Endothelial cell of umbilical vein (primary cell): ENCODE measurements around the gene FOXN1. TPM values are rescaled to one million over a fixed set of nuclear protein-coding genes. Genes with fewer than 3 reads are reported as not detected.

Experiments
- BruUV-seq: library from RNA; stranded (reverse); fragments of 400-500 nt; replicated peaks from 2 replicates; lab custom pipeline; 2021; lab: Mats Ljungman, UMichigan
- CTCF ChIA-PET: fragments of 300-600, 350-600 bp; sonication (Branson Sonifier 250); formaldehyde crosslinking; loops from one replicate; lab custom pipeline; 2021; ENCODE audit warnings: antibody characterized with exemption, inconsistent platforms; lab: Charles Lee
- POLR2A ChIA-PET: fragments of 300-600, 350-600 bp; sonication (Branson Sonifier 250); formaldehyde crosslinking; loops from one replicate; lab custom pipeline; 2021; ENCODE audit warnings: antibody characterized with exemption, inconsistent platforms; lab: Charles Lee
- DNase-seq: peaks from one replicate; pipeline ENCODE4 v3.0.0-alpha.2; 2011; ENCODE audit warnings: low read depth, low spot score
- FAIRE-seq: peaks from 2 replicates; lab custom pipeline; 2011; peaks lifted over from hg19 to GRCh38; lab: Jason Lieb, UNC
- H2AFZ ChIP-seq: 2 replicates; pipeline ENCODE4 v1.6.0; 2012; ENCODE audit warnings: low read depth, low read length, control low read depth, inconsistent platforms
- H3K27ac ChIP-seq: 2 replicates; pipeline ENCODE4 v1.5.1; 2011; ENCODE audit warnings: low read depth, mild to moderate bottlenecking, control low read depth, low read length, moderate library complexity; ENCODE audit not compliant: insufficient read depth
- H3K27me3 ChIP-seq, 2 experiments: 2 replicates each; pipeline versions ENCODE4 v1.6.0 to v1.6.1; 2011; ENCODE audit warnings: low read length in 2 of 2, mixed read lengths in 1 of 2; ENCODE audit not compliant: control insufficient read depth in 2 of 2, insufficient read depth in 2 of 2
- H3K36me3 ChIP-seq, 2 experiments: 2 replicates in 1 of 2; 3 replicates in 1 of 2; pipeline ENCODE4 v1.5.1; 2011; ENCODE audit warnings: low read length in 2 of 2, mild to moderate bottlenecking in 1 of 2, moderate library complexity in 1 of 2; ENCODE audit not compliant: control insufficient read depth in 2 of 2, insufficient read depth in 2 of 2; ENCODE audit errors: extremely low read depth in 1 of 2
- H3K4me1 ChIP-seq: 3 replicates; pipeline ENCODE4 v1.5.1; 2011; ENCODE audit warnings: mild to moderate bottlenecking, low read length; ENCODE audit not compliant: control insufficient read depth, insufficient read depth; ENCODE audit errors: extremely low read depth
- H3K4me2 ChIP-seq: 2 replicates; pipeline ENCODE4 v1.6.1; 2011; ENCODE audit warnings: low read length, control low read depth, mixed read lengths; ENCODE audit not compliant: insufficient read depth
- H3K4me3 ChIP-seq, 3 experiments: fragments of 200-600 bp in 1 of 3; sonication (generic), shearing (Covaris generic) in 1 of 3; replicated peaks in 1 of 3; 2 replicates each; pipeline ENCODE4 v1.5.1; 2011 to 2016; ENCODE audit warnings: control low read depth in 3 of 3, low read length in 3 of 3, mild to moderate bottlenecking in 2 of 3, inconsistent platforms in 1 of 3, low read depth in 1 of 3, moderate library complexity in 1 of 3; ENCODE audit not compliant: insufficient read depth in 1 of 3
- H3K79me2 ChIP-seq: 2 replicates; pipeline ENCODE4 v1.6.0; 2012; ENCODE audit warnings: low read length, inconsistent platforms; ENCODE audit not compliant: control insufficient read depth, insufficient read depth
- H3K9ac ChIP-seq: replicated peaks from 2 replicates; pipeline ENCODE3; 2011; ENCODE audit warnings: low read length, control low read depth; ENCODE audit not compliant: insufficient read depth; ENCODE audit errors: extremely low read depth
- H3K9me1 ChIP-seq: replicated peaks from 3 replicates; pipeline ENCODE4 v1.6.0; 2011; ENCODE audit warnings: mild to moderate bottlenecking, low read length; ENCODE audit not compliant: control insufficient read depth, insufficient read depth; ENCODE audit errors: extremely low read depth
- H3K9me3 ChIP-seq: replicated peaks from 2 replicates; pipeline ENCODE4 v1.5.1; 2012; ENCODE audit warnings: low read length, inconsistent platforms; ENCODE audit not compliant: control insufficient read depth, insufficient read depth
- H4K20me1 ChIP-seq: replicated peaks from 2 replicates; pipeline ENCODE3; 2011; ENCODE audit warnings: mild to moderate bottlenecking, low read length; ENCODE audit not compliant: control insufficient read depth, insufficient read depth; ENCODE audit errors: extremely low read depth
- CTCF ChIP-seq, 2 donors: IDR thresholded peaks; 1 replicate in 1 of 2; 2 replicates in 1 of 2; pipeline ENCODE4 v1.5.1; 2011; ENCODE audit warnings: low read length in 2 of 2, mild to moderate bottlenecking in 2 of 2, moderate library complexity in 2 of 2, control low read depth in 1 of 2, inconsistent platforms in 1 of 2, low read depth in 1 of 2; ENCODE audit not compliant: insufficient read depth in 1 of 2; ENCODE audit errors: extremely low read depth in 1 of 2
- EZH2 ChIP-seq: IDR thresholded peaks from 2 replicates; pipeline ENCODE4 v1.6.1; 2012; ENCODE audit warnings: borderline replicate concordance, low read depth, mild to moderate bottlenecking, moderate library complexity, low read length, inconsistent platforms; ENCODE audit not compliant: severe bottlenecking
- FOS ChIP-seq: IDR thresholded peaks from 2 replicates; pipeline ENCODE4 v1.6.1; 2011; ENCODE audit warnings: mild to moderate bottlenecking, low read length, moderate library complexity, borderline replicate concordance; ENCODE audit not compliant: insufficient read depth
- GATA2 ChIP-seq: IDR thresholded peaks from 2 replicates; pipeline ENCODE4 v1.7.0; 2011; ENCODE audit warnings: low read depth, mild to moderate bottlenecking, moderate library complexity, mixed read lengths, low read length; ENCODE audit not compliant: insufficient read length, insufficient read depth
- JUN ChIP-seq: IDR thresholded peaks from 2 replicates; pipeline ENCODE4 v1.6.1; 2011; ENCODE audit warnings: borderline replicate concordance, low read depth; ENCODE audit not compliant: insufficient read length, insufficient read depth
- MAX ChIP-seq: IDR thresholded peaks from 2 replicates; pipeline ENCODE4 v1.6.1; 2011; ENCODE audit not compliant: insufficient read depth, insufficient read length
- MYC ChIP-seq: IDR thresholded peaks from one replicate; pipeline ENCODE4 v1.6.1; 2011; ENCODE audit warnings: mild to moderate bottlenecking, low read depth, low read length
- POLR2A ChIP-seq: IDR thresholded peaks from 2 replicates; pipeline ENCODE4 v1.6.1; 2012; ENCODE audit warnings: low read depth, mild to moderate bottlenecking, control low read depth, low read length
- POLR2AphosphoS5 ChIP-seq: IDR thresholded peaks from 2 replicates; pipeline ENCODE4 v1.6.1; 2012; ENCODE audit warnings: low read depth, mild to moderate bottlenecking, control low read depth, low read length, moderate library complexity; ENCODE audit not compliant: insufficient read depth
- dilution Hi-C: fragments of 300-500 bp; cut with MboI; formaldehyde crosslinking; loops from one replicate; pipeline ENCODE4 v1.15.0; 2019; ENCODE audit warnings: low sequenced_read_pairs; ENCODE audit not compliant: extremely low pct_ligation_motif_present
- intact Hi-C: fragments of 100-400 bp; cut with micrococcal nuclease; formaldehyde crosslinking; loops from one replicate; pipeline ENCODE4 v1.10.0; 2022
- polyA plus RNA-seq, 4 experiments: library from polyadenylated mRNA; depleted of rRNA in 3 of 4; stranded (reverse) in 3 of 4; unstranded in 1 of 4; fragments of >200 nt; gene quantifications; 2 replicates each; pipeline versions ENCODE4 v1.2.1 to v1.2.3, GENCODE V29; 2011 to 2012; ENCODE audit warnings: missing spikeins in 1 of 4
- total RNA-seq: library from RNA; stranded (reverse); gene quantifications from 2 replicates; pipeline ENCODE4 v1.2.3, GENCODE V29; 2021

FOXN1 gene
- total and polyA plus RNA-seq, 2 donors (not counting 3 experiments of a cell fraction or from before 2014, with no cell fraction given), result not detected

GRCh38 chr17:28578246-28579195 lies 72.4 kb downstream of the FOXN1 start:
- Histone ChIP-seq H3K9me3 (no peaks in the 10 kb centered on the region), H2AFZ (no peak overlapping the region), H3K36me3 (peaks cover 7 to 17% of the 10 kb centered on the region in 2 experiments), H3K79me2 (no peaks in the 10 kb centered on the region), H3K4me2 (no peak overlapping the region), H3K4me3 (no peak overlapping the region), H3K27me3 (no peaks in the 10 kb centered on the region), H3K9me1 (no peaks in the 10 kb centered on the region), H3K27ac (no peak overlapping the region), H3K9ac (no peak overlapping the region), H3K4me1 (peaks cover 2% of the 10 kb centered on the region), H4K20me1 (no peaks in the 10 kb centered on the region)
- ChIA-PET CTCF (interaction anchor here (1.6 kb wide), 1 partner anchor 15 kb away, joined by 4 read pairs; no protein-coding TSS in a partner anchor), POLR2A (no interaction called here)
- DNase-seq (no peak), FAIRE-seq (no peak)
- TF ChIP-seq MAX, result no peak
- no peak for TF ChIP-seq GATA2
- no peak for TF ChIP-seq MYC
- TF ChIP-seq JUN, result no peak
- TF ChIP-seq EZH2, result no peak
- no peak for TF ChIP-seq POLR2A
- no peak for TF ChIP-seq FOS
- TF ChIP-seq CTCF (IDR thresholded peaks at IDR 0.05; ENCODE audit: extremely low read depth in 1 of 2, insufficient read depth in 1 of 2, low read depth in 1 of 2, low read length in 2 of 2), result no peak
- TF ChIP-seq POLR2AphosphoS5, result no peak
- dilution Hi-C loops, result no loop called here
- TSS peak; percentile 57 for BruUV-seq
- intact Hi-C loops, result no loop called here
